WTC11 (cell line): ENCODE results near the gene DCTD. TPM values are rescaled to one million over a fixed set of nuclear protein-coding genes. Genes with fewer than 3 reads are reported as not detected.

ENCODE experiments used
- ATAC-seq: fragments of 200-7000 bp; cut with Tn5 transposase; 2 replicates; pipeline ENCODE4 v1.10.0; 2021; ENCODE audit warnings: mild to moderate bottlenecking, moderate library complexity
- CTCF ChIA-PET: fragments of 300-600 bp; sonication (Branson Sonifier 250); formaldehyde crosslinking; loops from one replicate; lab custom pipeline; 2021; ENCODE audit warnings: antibody characterized with exemption; lab: Charles Lee
- POLR2A ChIA-PET: fragments of 350-600 bp; sonication (Branson Sonifier 250); formaldehyde crosslinking; loops from one replicate; lab custom pipeline; 2021; ENCODE audit warnings: antibody characterized with exemption; lab: Charles Lee
- DNase-seq: peaks from one replicate; pipeline ENCODE4 v3.0.0; 2021; ENCODE audit warnings: low spot score
- H3K27ac Mint-ChIP-seq: 2 replicates; pipeline ENCODE4 v1.8.0; 2021; ENCODE audit warnings: mixed read lengths
- H3K27me3 Mint-ChIP-seq: 2 replicates; pipeline ENCODE4 v1.8.0; 2021; ENCODE audit warnings: low read depth, mild to moderate bottlenecking, moderate library complexity, mixed read lengths
- H3K36me3 Mint-ChIP-seq: 2 replicates; pipeline ENCODE4 v1.8.0; 2021; ENCODE audit warnings: mixed read lengths
- H3K4me1 Mint-ChIP-seq: 2 replicates; pipeline ENCODE4 v1.8.0; 2022; ENCODE audit warnings: mixed read lengths
- H3K4me3 Mint-ChIP-seq: 2 replicates; pipeline ENCODE4 v1.8.0; 2021; ENCODE audit warnings: mild to moderate bottlenecking, moderate library complexity, mixed read lengths
- H3K9me3 Mint-ChIP-seq: 2 replicates; pipeline ENCODE4 v1.8.0; 2021; ENCODE audit warnings: mixed read lengths
- ATF3 ChIP-seq: sonication (generic); formaldehyde crosslinking; conservative IDR thresholded peaks from 2 replicates; pipeline ENCODE4 v1.8.1; 2022; ENCODE audit warnings: mild to moderate bottlenecking, missing genetic modification reagents
- CBFB ChIP-seq: sonication (generic); formaldehyde crosslinking; IDR thresholded peaks from 2 replicates; pipeline ENCODE4 v1.8.1; 2022; ENCODE audit warnings: mild to moderate bottlenecking, low read depth, missing genetic modification reagents
- CREB1 ChIP-seq: sonication (generic); formaldehyde crosslinking; IDR thresholded peaks from 2 replicates; pipeline ENCODE4 v1.8.0; 2023; ENCODE audit warnings: mild to moderate bottlenecking, missing genetic modification reagents
- CREM ChIP-seq: sonication (generic); formaldehyde crosslinking; IDR thresholded peaks from 2 replicates; pipeline ENCODE4 v1.8.1; 2022; ENCODE audit warnings: mild to moderate bottlenecking, missing genetic modification reagents, moderate library complexity
- E2F5 ChIP-seq: sonication (generic); formaldehyde crosslinking; IDR thresholded peaks from 2 replicates; pipeline ENCODE4 v1.8.1; 2022; ENCODE audit warnings: mild to moderate bottlenecking, moderate library complexity, missing genetic modification reagents
- ELF4 ChIP-seq: sonication (generic); formaldehyde crosslinking; IDR thresholded peaks from 2 replicates; pipeline ENCODE4 v1.8.1; 2022; ENCODE audit warnings: low read depth, mild to moderate bottlenecking, moderate library complexity, missing genetic modification reagents
- EMX1 ChIP-seq: fragments of 250-450 bp; sonication (Bioruptor Pico); IDR thresholded peaks from 2 replicates; pipeline ENCODE4 v1.8.0; 2021; ENCODE audit warnings: mild to moderate bottlenecking
- FOXJ3 ChIP-seq: sonication (generic); formaldehyde crosslinking; IDR thresholded peaks from 2 replicates; pipeline ENCODE4 v1.9.0; 2021; ENCODE audit warnings: missing genetic modification reagents, mild to moderate bottlenecking, borderline replicate concordance
- GABPB1 ChIP-seq: sonication (generic); formaldehyde crosslinking; IDR thresholded peaks from 2 replicates; pipeline ENCODE4 v1.8.1; 2023; ENCODE audit warnings: mild to moderate bottlenecking, missing genetic modification reagents
- KAT7 ChIP-seq: sonication (generic); formaldehyde crosslinking; IDR thresholded peaks from 2 replicates; pipeline ENCODE4 v1.8.1; 2023; ENCODE audit warnings: missing genetic modification reagents, mild to moderate bottlenecking, borderline replicate concordance
- NR1H2 ChIP-seq: sonication (generic); formaldehyde crosslinking; IDR thresholded peaks from 2 replicates; pipeline ENCODE4 v1.9.0; 2021; ENCODE audit warnings: mild to moderate bottlenecking, moderate library complexity, missing genetic modification reagents
- NR2C2 ChIP-seq: sonication (generic); formaldehyde crosslinking; IDR thresholded peaks from 2 replicates; pipeline ENCODE4 v1.8.0; 2022; ENCODE audit warnings: mild to moderate bottlenecking, missing genetic modification reagents
- OVOL2 ChIP-seq: fragments of 250-450 bp; sonication (Bioruptor Pico); IDR thresholded peaks from 2 replicates; pipeline ENCODE4 v1.9.0; 2021; ENCODE audit warnings: mild to moderate bottlenecking, borderline replicate concordance
- PRDM15 ChIP-seq: sonication (generic); formaldehyde crosslinking; IDR thresholded peaks from 2 replicates; pipeline ENCODE4 v1.8.0; 2022; ENCODE audit warnings: missing genetic modification reagents
- SMAD3 ChIP-seq: sonication (generic); formaldehyde crosslinking; IDR thresholded peaks from 2 replicates; pipeline ENCODE4 v1.8.0; 2022; ENCODE audit warnings: missing genetic modification reagents, mild to moderate bottlenecking, borderline replicate concordance
- SP1 ChIP-seq: sonication (generic); formaldehyde crosslinking; conservative IDR thresholded peaks from 2 replicates; pipeline ENCODE4 v1.8.1; 2022; ENCODE audit warnings: missing genetic modification reagents
- TEAD4 ChIP-seq: sonication (generic); formaldehyde crosslinking; IDR thresholded peaks from 2 replicates; pipeline ENCODE4 v1.8.0; 2022; ENCODE audit warnings: mild to moderate bottlenecking, missing genetic modification reagents
- USF1 ChIP-seq: sonication (generic); formaldehyde crosslinking; IDR thresholded peaks from 2 replicates; pipeline ENCODE4 v1.8.0; 2022; ENCODE audit warnings: mild to moderate bottlenecking, missing genetic modification reagents
- USF2 ChIP-seq: sonication (generic); formaldehyde crosslinking; IDR thresholded peaks from 2 replicates; pipeline ENCODE4 v1.8.1; 2023; ENCODE audit warnings: mild to moderate bottlenecking, missing genetic modification reagents, moderate library complexity
- ZNF219 ChIP-seq: sonication (generic); formaldehyde crosslinking; IDR thresholded peaks from 2 replicates; pipeline ENCODE4 v1.8.0; 2023; ENCODE audit warnings: missing genetic modification reagents, mild to moderate bottlenecking, borderline replicate concordance
- ZNF232 ChIP-seq: sonication (generic); formaldehyde crosslinking; IDR thresholded peaks from 2 replicates; pipeline ENCODE4 v1.8.0; 2022; ENCODE audit warnings: mild to moderate bottlenecking, missing genetic modification reagents
- ZNF281 ChIP-seq: sonication (generic); formaldehyde crosslinking; IDR thresholded peaks from 2 replicates; pipeline ENCODE4 v1.8.0; 2023; ENCODE audit warnings: mild to moderate bottlenecking, missing genetic modification reagents
- ZNF416 ChIP-seq: fragments of 250-450 bp; sonication (Bioruptor Pico); IDR thresholded peaks from 2 replicates; pipeline ENCODE4 v1.9.0; 2021; ENCODE audit warnings: mild to moderate bottlenecking, inconsistent platforms
- ZNF423 ChIP-seq: fragments of 250-450 bp; sonication (Bioruptor Pico); IDR thresholded peaks from 2 replicates; pipeline ENCODE4 v2.1.2; 2022; ENCODE audit warnings: mild to moderate bottlenecking, moderate library complexity
- ZNF425 ChIP-seq: fragments of 250-450 bp; sonication (Bioruptor Pico); conservative IDR thresholded peaks from 2 replicates; pipeline ENCODE4 v1.9.0; 2021; ENCODE audit warnings: mild to moderate bottlenecking
- total RNA-seq: library from RNA; stranded (reverse); gene quantifications from 3 replicates; pipeline ENCODE4 v1.2.3, GENCODE V29; 2021

Gene DCTD
- total RNA-seq, 1 experiment from 2014 or later, result 56.8 TPM

- TF ChIP-seq E2F5 (CRISPR knock-in tag) (no peak), EMX1 (CRISPR knock-in tag) (no peak), CREB1 (CRISPR knock-in tag) (no peak), NR1H2 (CRISPR knock-in tag) (no peak), FOXJ3 (CRISPR knock-in tag) (no peak), ZNF425 (no peak), ZNF423 (CRISPR knock-in tag) (no peak), NR2C2 (CRISPR knock-in tag) (no peak), CBFB (CRISPR knock-in tag) (no peak), ELF4 (CRISPR knock-in tag) (no peak), GABPB1 (no peak), ATF3 (CRISPR knock-in tag) (no peak), ZNF416 (CRISPR knock-in tag) (no peak), SMAD3 (CRISPR knock-in tag) (no peak), USF2 (CRISPR knock-in tag) (no peak), ZNF281 (CRISPR knock-in tag) (no peak), OVOL2 (no peak), CREM (CRISPR knock-in tag) (no peak), SP1 (CRISPR knock-in tag) (no peak)
- POLR2A ChIA-PET, result no interaction called here
- no peak overlapping the region for H3K27ac Mint-ChIP-seq
- no peaks in the 10 kb centered on the region for H3K27me3 Mint-ChIP-seq
- peaks cover 72% of the 10 kb centered on the region for H3K36me3 Mint-ChIP-seq
- DNase-seq (no peak), ATAC-seq (no peak)
- H3K9me3 Mint-ChIP-seq, result peaks cover 11% of the 10 kb centered on the region
- CTCF ChIA-PET, result interaction anchor here (0.8 kb wide), 1 partner anchor 35 kb away, joined by 3 read pairs; no protein-coding TSS in a partner anchor
- H3K4me1 Mint-ChIP-seq, result no peaks in the 10 kb centered on the region
- H3K4me3 Mint-ChIP-seq, result no peak overlapping the region
Observed at GRCh38 chr4:182890202-182890601, 27.0 kb downstream of the DCTD start.

GRCh38 chr4:182888891-182889290 lies 28.3 kb downstream of the DCTD start:
- no peak overlapping the region for H3K27ac Mint-ChIP-seq
- no peaks in the 10 kb centered on the region for H3K4me1 Mint-ChIP-seq
- ATAC-seq (no peak), DNase-seq (no peak)
- H3K27me3 Mint-ChIP-seq, result no peaks in the 10 kb centered on the region
- POLR2A ChIA-PET, result no interaction called here
- peaks cover 74% of the 10 kb centered on the region for H3K36me3 Mint-ChIP-seq
- CTCF ChIA-PET, result no interaction called here
- no peak overlapping the region for H3K4me3 Mint-ChIP-seq
- peaks cover 19% of the 10 kb centered on the region for H3K9me3 Mint-ChIP-seq
- no peak for TF ChIP-seq TEAD4 (CRISPR knock-in tag)
- no peak for TF ChIP-seq PRDM15 (CRISPR knock-in tag)
- TF ChIP-seq ZNF219 (CRISPR knock-in tag), result no peak
- TF ChIP-seq ZNF232 (CRISPR knock-in tag), result no peak
- TF ChIP-seq SMAD3 (CRISPR knock-in tag), result no peak
- no peak for TF ChIP-seq KAT7
- no peak for TF ChIP-seq OVOL2
- TF ChIP-seq ATF3 (CRISPR knock-in tag), result no peak
- no peak for TF ChIP-seq USF1 (CRISPR knock-in tag)
